IgD-negative memory B cell (primary cell): ENCODE results near the gene BCAT1. TPM values are rescaled to one million over a fixed set of nuclear protein-coding genes. Genes with fewer than 3 reads are reported as not detected.
"Not testable (repeated sequence)": the region's sequence is repeated elsewhere in the genome, so short reads cannot be mapped to it uniquely, and the experiment has no call there.

Source experiments
- H3K27ac Mint-ChIP-seq, 3 donors: one replicate each; pipeline ENCODE4 v1.8.0; 2020 to 2022; ENCODE audit warnings: mild to moderate bottlenecking in 3 of 3, mixed read lengths in 3 of 3, moderate library complexity in 1 of 3
- H3K27me3 Mint-ChIP-seq: one replicate; pipeline ENCODE4 v1.8.0; 2021; ENCODE audit warnings: mixed read lengths
- H3K36me3 Mint-ChIP-seq: one replicate; pipeline ENCODE4 v1.8.0; 2020; ENCODE audit warnings: mild to moderate bottlenecking, mixed read lengths
- H3K4me1 Mint-ChIP-seq, 3 donors: one replicate each; pipeline ENCODE4 v1.8.0; 2020 to 2022; ENCODE audit warnings: mixed read lengths in 3 of 3, mild to moderate bottlenecking in 1 of 3
- H3K4me3 Mint-ChIP-seq, 4 donors: one replicate each; pipeline ENCODE4 v1.8.0; 2020 to 2022; ENCODE audit warnings: mild to moderate bottlenecking in 4 of 4, mixed read lengths in 4 of 4, moderate library complexity in 3 of 4
- H3K9me3 Mint-ChIP-seq, 3 donors: one replicate each; pipeline ENCODE4 v1.8.0; 2020 to 2021; ENCODE audit warnings: mixed read lengths in 3 of 3, mild to moderate bottlenecking in 1 of 3
- polyA plus RNA-seq: library from polyadenylated mRNA; unstranded; fragments of 300-500 nt; fragmentation: Illumina TruSeq; gene quantifications from one replicate; pipeline ENCODE4 v1.2.3, GENCODE V29; 2021

BCAT1 gene
- polyA plus RNA-seq, 1 donor from 2014 or later: 11.5 TPM

GRCh38 chr12:24922090-24922489 lies 26.8 kb downstream of the BCAT1 start:
- Mint-ChIP-seq H3K36me3 (no peaks in the 10 kb centered on the region), H3K9me3 (no peaks in the 10 kb centered on the region), H3K27ac (peak overlapping the region in 1 of 3 donors; percentile 6), H3K4me1 (no peaks in the 10 kb centered on the region), H3K27me3 (no peaks in the 10 kb centered on the region), H3K4me3 (no peak overlapping the region)

- no peaks in the 10 kb centered on the region for H3K27me3 Mint-ChIP-seq
These were observed 27.5 kb downstream of the BCAT1 start for GRCh38 chr12:24921251-24922038.

GRCh38 chr12:24920141-24920540 lies 28.8 kb downstream of the BCAT1 start:
- no peaks in the 10 kb centered on the region for H3K36me3 Mint-ChIP-seq
- H3K4me3 Mint-ChIP-seq: no peak overlapping the region
- no peaks in the 10 kb centered on the region for H3K4me1 Mint-ChIP-seq
- no peaks in the 10 kb centered on the region for H3K9me3 Mint-ChIP-seq
- H3K27me3 Mint-ChIP-seq: no peaks in the 10 kb centered on the region
- H3K27ac Mint-ChIP-seq: no peak overlapping the region

More at GRCh38 chr12:24921251-24922038, 27.5 kb downstream of the BCAT1 start:
- peak overlapping the region in 1 of 4 donors; percentile 20 for H3K4me3 Mint-ChIP-seq
- H3K27ac Mint-ChIP-seq: no peak overlapping the region
- H3K9me3 Mint-ChIP-seq: no peaks in the 10 kb centered on the region
- no peaks in the 10 kb centered on the region for H3K4me1 Mint-ChIP-seq
- no peaks in the 10 kb centered on the region for H3K36me3 Mint-ChIP-seq

- no peak overlapping the region for H3K4me3 Mint-ChIP-seq
These were observed 29.4 kb downstream of the BCAT1 start for GRCh38 chr12:24919346-24920001.

GRCh38 chr12:24918596-24918995 lies 30.3 kb downstream of the BCAT1 start:
- no peaks in the 10 kb centered on the region for H3K4me1 Mint-ChIP-seq
- H3K4me3 Mint-ChIP-seq: no peak overlapping the region
- no peaks in the 10 kb centered on the region for H3K27me3 Mint-ChIP-seq
- H3K9me3 Mint-ChIP-seq: no peaks in the 10 kb centered on the region
- H3K27ac Mint-ChIP-seq: no peak overlapping the region
- no peaks in the 10 kb centered on the region for H3K36me3 Mint-ChIP-seq

More at GRCh38 chr12:24919346-24920001, 29.4 kb downstream of the BCAT1 start:
- Mint-ChIP-seq H3K36me3 (no peaks in the 10 kb centered on the region), H3K9me3 (no peaks in the 10 kb centered on the region), H3K4me1 (no peaks in the 10 kb centered on the region), H3K27me3 (no peaks in the 10 kb centered on the region), H3K27ac (no peak overlapping the region)

GRCh38 chr12:24915501-24915900 lies 33.4 kb downstream of the BCAT1 start:
- no peak overlapping the region for H3K4me3 Mint-ChIP-seq
- H3K4me1 Mint-ChIP-seq: no peaks in the 10 kb centered on the region
- H3K27me3 Mint-ChIP-seq: no peaks in the 10 kb centered on the region
- no peaks in the 10 kb centered on the region for H3K36me3 Mint-ChIP-seq
- no peak overlapping the region for H3K27ac Mint-ChIP-seq
- no peaks in the 10 kb centered on the region for H3K9me3 Mint-ChIP-seq

- H3K36me3 Mint-ChIP-seq: no peaks in the 10 kb centered on the region
- no peaks in the 10 kb centered on the region for H3K9me3 Mint-ChIP-seq
- peaks cover 0 to 2% (median 0%) of the 10 kb centered on the region in 3 donors for H3K4me1 Mint-ChIP-seq
- peak overlapping the region in 1 of 4 donors; percentile 65 for H3K4me3 Mint-ChIP-seq
- no peaks in the 10 kb centered on the region for H3K27me3 Mint-ChIP-seq
- peak overlapping the region in 1 of 3 donors; percentile 42 for H3K27ac Mint-ChIP-seq
These were observed 34.9 kb downstream of the BCAT1 start for GRCh38 chr12:24913953-24914352.

GRCh38 chr12:24913130-24913529 lies 35.8 kb downstream of the BCAT1 start:
- Mint-ChIP-seq H3K4me3 (no peak overlapping the region), H3K27ac (no peak overlapping the region), H3K9me3 (no peaks in the 10 kb centered on the region), H3K27me3 (no peaks in the 10 kb centered on the region), H3K4me1 (peaks cover 0 to 2% (median 0%) of the 10 kb centered on the region in 3 donors), H3K36me3 (no peaks in the 10 kb centered on the region)

- no peaks in the 10 kb centered on the region for H3K36me3 Mint-ChIP-seq
- peaks cover 0 to 2% (median 0%) of the 10 kb centered on the region in 3 donors for H3K4me1 Mint-ChIP-seq
- no peaks in the 10 kb centered on the region for H3K27me3 Mint-ChIP-seq
- no peak overlapping the region for H3K4me3 Mint-ChIP-seq
- H3K9me3 Mint-ChIP-seq: no peaks in the 10 kb centered on the region
- no peak overlapping the region for H3K27ac Mint-ChIP-seq
These were observed 37.6 kb downstream of the BCAT1 start for GRCh38 chr12:24911271-24911791.

GRCh38 chr12:24910192-24910591 lies 38.7 kb downstream of the BCAT1 start:
- not testable (repeated sequence) for H3K27ac Mint-ChIP-seq, H3K36me3 Mint-ChIP-seq, H3K4me3 Mint-ChIP-seq, H3K27me3 Mint-ChIP-seq, H3K4me1 Mint-ChIP-seq, H3K9me3 Mint-ChIP-seq

GRCh38 chr12:24909667-24910066 lies 39.2 kb downstream of the BCAT1 start:
- Mint-ChIP-seq H3K27ac (no peak overlapping the region), H3K4me1 (peaks cover 0 to 2% (median 0%) of the 10 kb centered on the region in 3 donors), H3K27me3 (no peaks in the 10 kb centered on the region), H3K36me3 (no peaks in the 10 kb centered on the region), H3K4me3 (no peak overlapping the region), H3K9me3 (no peaks in the 10 kb centered on the region)

GRCh38 chr12:24907464-24907863 lies 41.4 kb downstream of the BCAT1 start:
- no peaks in the 10 kb centered on the region for H3K36me3 Mint-ChIP-seq
- H3K27me3 Mint-ChIP-seq: peaks cover 10% of the 10 kb centered on the region
- H3K4me1 Mint-ChIP-seq: peaks cover 0 to 12% (median 6%) of the 10 kb centered on the region in 3 donors
- H3K9me3 Mint-ChIP-seq: no peaks in the 10 kb centered on the region
- H3K27ac Mint-ChIP-seq: no peak overlapping the region
- H3K4me3 Mint-ChIP-seq: no peak overlapping the region

GRCh38 chr12:24906141-24906540 lies 42.8 kb downstream of the BCAT1 start:
- Mint-ChIP-seq H3K4me3 (no peak overlapping the region), H3K4me1 (peaks cover 0 to 13% (median 6%) of the 10 kb centered on the region in 3 donors), H3K9me3 (no peaks in the 10 kb centered on the region), H3K36me3 (no peaks in the 10 kb centered on the region), H3K27me3 (peaks cover 15% of the 10 kb centered on the region), H3K27ac (no peak overlapping the region)

- no peak overlapping the region for H3K4me3 Mint-ChIP-seq
- H3K4me1 Mint-ChIP-seq: peaks cover 0 to 16% (median 6%) of the 10 kb centered on the region in 3 donors
- no peaks in the 10 kb centered on the region for H3K36me3 Mint-ChIP-seq
- no peaks in the 10 kb centered on the region for H3K9me3 Mint-ChIP-seq
- peaks cover 15% of the 10 kb centered on the region for H3K27me3 Mint-ChIP-seq
- H3K27ac Mint-ChIP-seq: no peak overlapping the region
These were observed 43.5 kb downstream of the BCAT1 start for GRCh38 chr12:24905431-24905830.

GRCh38 chr12:24904871-24905270 lies 44.0 kb downstream of the BCAT1 start:
- Mint-ChIP-seq H3K27ac (no peak overlapping the region), H3K36me3 (no peaks in the 10 kb centered on the region), H3K4me1 (peaks cover 0 to 16% (median 6%) of the 10 kb centered on the region in 3 donors), H3K27me3 (peaks cover 15% of the 10 kb centered on the region), H3K9me3 (no peaks in the 10 kb centered on the region), H3K4me3 (no peak overlapping the region)
